Type B pancreatic cell (in vitro differentiated cells): ENCODE data around the gene ABCC11. TPM values are rescaled to one million over a fixed set of nuclear protein-coding genes. Genes with fewer than 3 reads are reported as not detected.

Experiments used
- DNase-seq: peaks from one replicate; pipeline ENCODE4 v3.0.0; 2021; ENCODE audit warnings: mixed read lengths; ENCODE audit not compliant: unreplicated experiment; ENCODE audit errors: extremely low spot score
- H3K27ac Mint-ChIP-seq: 2 replicates; pipeline ENCODE4 v1.8.0; 2021; ENCODE audit warnings: mild to moderate bottlenecking, mixed read lengths
- H3K27me3 Mint-ChIP-seq: 2 replicates; pipeline ENCODE4 v1.8.0; 2021; ENCODE audit warnings: mixed read lengths
- H3K36me3 Mint-ChIP-seq: 2 replicates; pipeline ENCODE4 v1.8.0; 2021; ENCODE audit warnings: mixed read lengths
- H3K4me1 Mint-ChIP-seq: one replicate; pipeline ENCODE4 v1.8.0; 2021; ENCODE audit warnings: mixed read lengths; ENCODE audit not compliant: unreplicated experiment
- H3K4me3 Mint-ChIP-seq: 2 replicates; pipeline ENCODE4 v1.8.0; 2021; ENCODE audit warnings: mild to moderate bottlenecking, mixed read lengths
- H3K9me3 Mint-ChIP-seq: 2 replicates; pipeline ENCODE4 v1.8.0; 2021; ENCODE audit warnings: mixed read lengths
- total RNA-seq: library from RNA; stranded (reverse); gene quantifications from 2 replicates; pipeline ENCODE4 v1.2.1, GENCODE V29; 2021; ENCODE audit warnings: low replicate concordance
- TF ChIP-seq, protein P1 (sequence below): fragments of 200-600 bp; sonication (generic); conservative IDR thresholded peaks from 2 replicates; pipeline ENCODE4 v1.5.0; 2021; ENCODE audit warnings: antibody characterized with exemption, mild to moderate bottlenecking

ABCC11 gene
- total RNA-seq, 1 donor from 2014 or later, result 0.07 TPM

DNA sequence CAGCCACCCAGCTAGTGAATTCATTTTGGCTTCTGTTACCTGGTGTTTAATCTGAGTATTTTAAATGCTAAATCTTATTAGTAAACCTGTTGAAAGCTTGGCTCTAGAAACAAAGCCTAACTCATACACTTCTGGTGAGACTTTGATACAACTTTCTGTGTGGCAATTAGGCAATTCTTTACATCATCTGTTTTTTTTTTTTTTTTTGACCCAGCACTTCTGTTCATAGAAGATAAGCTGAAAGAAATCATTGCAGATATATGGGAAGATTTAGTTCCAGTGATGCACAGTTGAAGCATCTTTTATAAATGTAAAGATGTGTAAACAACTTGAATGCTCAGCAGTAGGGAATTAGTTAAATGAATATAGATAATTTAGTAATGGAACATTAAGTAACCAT is 21.7 kb upstream of the ABCC11 start:
- no peak for DNase-seq
- TF ChIP-seq, protein P1, sequence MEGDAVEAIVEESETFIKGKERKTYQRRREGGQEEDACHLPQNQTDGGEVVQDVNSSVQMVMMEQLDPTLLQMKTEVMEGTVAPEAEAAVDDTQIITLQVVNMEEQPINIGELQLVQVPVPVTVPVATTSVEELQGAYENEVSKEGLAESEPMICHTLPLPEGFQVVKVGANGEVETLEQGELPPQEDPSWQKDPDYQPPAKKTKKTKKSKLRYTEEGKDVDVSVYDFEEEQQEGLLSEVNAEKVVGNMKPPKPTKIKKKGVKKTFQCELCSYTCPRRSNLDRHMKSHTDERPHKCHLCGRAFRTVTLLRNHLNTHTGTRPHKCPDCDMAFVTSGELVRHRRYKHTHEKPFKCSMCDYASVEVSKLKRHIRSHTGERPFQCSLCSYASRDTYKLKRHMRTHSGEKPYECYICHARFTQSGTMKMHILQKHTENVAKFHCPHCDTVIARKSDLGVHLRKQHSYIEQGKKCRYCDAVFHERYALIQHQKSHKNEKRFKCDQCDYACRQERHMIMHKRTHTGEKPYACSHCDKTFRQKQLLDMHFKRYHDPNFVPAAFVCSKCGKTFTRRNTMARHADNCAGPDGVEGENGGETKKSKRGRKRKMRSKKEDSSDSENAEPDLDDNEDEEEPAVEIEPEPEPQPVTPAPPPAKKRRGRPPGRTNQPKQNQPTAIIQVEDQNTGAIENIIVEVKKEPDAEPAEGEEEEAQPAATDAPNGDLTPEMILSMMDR, result no peak
- Mint-ChIP-seq H3K4me1 (no peaks in the 10 kb centered on the region), H3K9me3 (no peaks in the 10 kb centered on the region), H3K27me3 (no peaks in the 10 kb centered on the region), H3K27ac (no peak overlapping the region), H3K36me3 (peaks cover 8% of the 10 kb centered on the region), H3K4me3 (no peak overlapping the region)

DNA sequence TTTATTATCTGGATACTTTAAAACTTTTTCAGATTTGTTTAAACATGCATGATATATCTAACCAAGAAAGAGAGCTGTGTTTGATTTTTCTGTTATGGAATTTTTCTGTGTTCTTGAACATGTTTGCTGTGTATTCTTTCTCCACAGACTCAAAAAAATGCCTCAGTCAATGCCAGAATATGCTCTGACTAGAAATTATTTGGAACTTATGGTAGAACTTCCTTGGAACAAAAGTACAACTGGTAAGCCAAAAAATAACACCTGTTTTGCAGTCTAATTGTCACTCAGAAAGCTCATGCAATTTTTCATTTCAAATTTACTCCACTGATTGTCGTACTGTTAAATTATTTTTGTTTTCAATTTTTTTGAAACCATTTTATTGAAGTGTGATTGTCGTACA is 15.3 kb upstream of the ABCC11 start:
- Mint-ChIP-seq H3K9me3 (no peaks in the 10 kb centered on the region), H3K27ac (no peak overlapping the region), H3K4me1 (no peaks in the 10 kb centered on the region), H3K27me3 (no peaks in the 10 kb centered on the region), H3K4me3 (no peak overlapping the region), H3K36me3 (peaks cover 34% of the 10 kb centered on the region)
- TF ChIP-seq, protein P1, result no peak
- DNase-seq, result no peak

DNA sequence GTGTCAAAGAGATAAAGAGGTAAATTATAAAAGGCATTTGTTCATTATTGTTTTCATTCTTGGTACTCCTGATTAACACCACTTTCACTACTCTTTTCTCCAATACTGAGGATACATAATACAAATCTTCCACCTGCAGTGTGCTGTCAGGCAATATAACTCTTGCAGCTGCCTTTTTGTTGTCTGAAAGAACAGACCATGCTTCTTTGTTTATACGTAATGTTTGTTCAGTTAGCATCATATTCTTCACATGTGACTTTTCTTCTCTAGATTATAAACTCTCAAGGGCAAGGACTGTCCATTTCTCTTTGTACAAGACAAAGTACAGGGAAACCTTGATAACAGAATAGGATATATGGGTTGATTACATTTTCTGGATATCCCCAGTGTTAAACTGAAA is 14.2 kb upstream of the ABCC11 start:
- TF ChIP-seq, protein P1, result no peak
- no peak overlapping the region for H3K27ac Mint-ChIP-seq
- no peaks in the 10 kb centered on the region for H3K4me1 Mint-ChIP-seq
- no peak for DNase-seq
- H3K4me3 Mint-ChIP-seq, result no peak overlapping the region
- peaks cover 34% of the 10 kb centered on the region for H3K36me3 Mint-ChIP-seq
- no peaks in the 10 kb centered on the region for H3K9me3 Mint-ChIP-seq
- H3K27me3 Mint-ChIP-seq, result no peaks in the 10 kb centered on the region

DNA sequence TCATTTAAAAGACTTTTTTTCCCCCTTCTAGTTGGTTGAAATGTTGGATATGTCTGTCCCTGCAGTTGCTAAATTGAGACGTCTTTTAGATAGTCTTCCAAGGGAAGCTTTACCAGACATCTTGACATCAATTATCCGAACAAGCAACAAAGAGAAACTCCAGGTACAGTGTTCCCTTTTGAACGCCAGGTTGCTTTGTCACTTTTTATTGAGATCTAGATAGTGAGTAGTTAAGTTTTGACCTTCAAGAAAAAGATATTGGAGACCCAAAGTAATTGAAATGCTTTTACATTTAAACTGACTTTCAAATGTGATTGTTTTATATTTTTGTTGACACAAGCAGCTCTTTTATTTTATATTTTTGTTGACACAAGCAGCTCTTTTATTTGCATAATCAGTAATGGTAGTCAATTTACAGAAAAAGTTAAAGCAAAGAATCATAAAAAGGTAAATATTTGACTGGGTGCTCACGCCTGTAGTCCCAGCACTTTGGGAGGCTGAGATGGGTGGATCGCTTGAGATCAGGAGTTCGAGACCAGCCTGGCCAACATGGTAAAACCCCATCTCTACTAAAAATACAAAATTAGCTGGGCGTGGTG is 9.3 kb upstream of the ABCC11 start:
- Mint-ChIP-seq H3K4me1 (no peaks in the 10 kb centered on the region), H3K36me3 (peaks cover 27% of the 10 kb centered on the region), H3K27ac (no peak overlapping the region), H3K9me3 (no peaks in the 10 kb centered on the region), H3K4me3 (no peak overlapping the region), H3K27me3 (no peaks in the 10 kb centered on the region)
- TF ChIP-seq, protein P1, result no peak
- no peak for DNase-seq

DNA sequence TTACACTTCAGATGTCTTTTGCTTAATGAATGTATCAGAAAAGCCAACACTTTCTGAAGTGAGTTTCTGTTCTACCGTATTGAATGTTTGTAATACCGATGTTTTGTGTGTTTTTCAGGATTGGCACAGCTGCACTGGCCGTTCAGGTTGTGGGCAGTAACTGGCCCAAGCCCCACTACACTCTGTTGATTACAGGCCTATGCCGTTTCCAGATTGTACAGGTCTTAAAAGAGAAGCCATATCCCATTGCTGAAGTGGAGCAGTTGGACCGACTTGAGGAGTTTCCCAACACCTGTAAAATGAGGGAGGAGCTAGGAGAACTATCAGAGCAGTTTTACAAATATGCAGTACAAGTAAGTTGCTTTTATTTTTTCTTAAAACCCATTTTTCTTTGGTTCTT is 4.7 kb upstream of the ABCC11 start:
- TF ChIP-seq, protein P1, result no peak
- Mint-ChIP-seq H3K4me1 (peaks cover 11% of the 10 kb centered on the region), H3K27me3 (no peaks in the 10 kb centered on the region), H3K36me3 (peaks cover 17% of the 10 kb centered on the region), H3K4me3 (no peak overlapping the region), H3K27ac (no peak overlapping the region), H3K9me3 (no peaks in the 10 kb centered on the region)
- no peak for DNase-seq
